ENCODE data around the gene SATB1.
A peak's percentile ranks its signal among the peaks of the same experiment; 100 is the strongest.

Gene SATB1

GRCh38 chr3:18401300-18401961 lies 23.7 kb downstream of the SATB1 start:
- DNase-seq (ENCODE audit: low spot score): no peak

GRCh38 chr3:18398448-18398847 lies 26.7 kb downstream of the SATB1 start:
- DNase-seq (ENCODE audit: low spot score): no peak

- DNase-seq (ENCODE audit: low spot score): no peak
These were observed 28.7 kb downstream of the SATB1 start for GRCh38 chr3:18396428-18396827.

- DNase-seq (ENCODE audit: low spot score): no peak
These were observed 30.6 kb downstream of the SATB1 start for GRCh38 chr3:18394384-18394995.

GRCh38 chr3:18393906-18394305 lies 31.2 kb downstream of the SATB1 start:
- peak; percentile 4 for DNase-seq (ENCODE audit: low spot score)

GRCh38 chr3:18390024-18390660 lies 35.0 kb downstream of the SATB1 start:
- no peak for DNase-seq (ENCODE audit: low spot score)

GRCh38 chr3:18389108-18389733 lies 35.9 kb downstream of the SATB1 start:
- peak; percentile 25 for DNase-seq (ENCODE audit: low spot score)

- no peak for DNase-seq (ENCODE audit: low spot score)
These were observed 38.8 kb downstream of the SATB1 start for GRCh38 chr3:18386274-18386890.

- DNase-seq (ENCODE audit: low spot score): no peak
These were observed 39.4 kb downstream of the SATB1 start for GRCh38 chr3:18385706-18386105.

- DNase-seq (ENCODE audit: low spot score): no peak
These were observed 42.3 kb downstream of the SATB1 start for GRCh38 chr3:18382760-18383369.

GRCh38 chr3:18379647-18380046 lies 45.5 kb downstream of the SATB1 start:
- no peak for DNase-seq (ENCODE audit: low spot score)

- no peak for DNase-seq (ENCODE audit: low spot score)
These were observed 46.9 kb downstream of the SATB1 start for GRCh38 chr3:18378218-18378617.

GRCh38 chr3:18376682-18377081 lies 48.5 kb downstream of the SATB1 start:
- no peak for DNase-seq (ENCODE audit: low spot score)

GRCh38 chr3:18372786-18373405 lies 52.2 kb downstream of the SATB1 start:
- no peak for DNase-seq (ENCODE audit: low spot score)

GRCh38 chr3:18370672-18371071 lies 54.5 kb downstream of the SATB1 start:
- DNase-seq (ENCODE audit: low spot score): no peak

GRCh38 chr3:18369551-18370185 lies 55.5 kb downstream of the SATB1 start:
- DNase-seq (ENCODE audit: low spot score): no peak

- no peak for DNase-seq (ENCODE audit: low spot score)
These were observed 58.9 kb downstream of the SATB1 start for GRCh38 chr3:18366258-18366657.

GRCh38 chr3:18363338-18363737 lies 61.8 kb downstream of the SATB1 start:
- no peak for DNase-seq (ENCODE audit: low spot score)

GRCh38 chr3:18357747-18358146 lies 67.4 kb downstream of the SATB1 start:
- DNase-seq (ENCODE audit: low spot score): no peak

GRCh38 chr3:18355832-18356231 lies 69.3 kb downstream of the SATB1 start:
- DNase-seq (ENCODE audit: low spot score): no peak

GRCh38 chr3:18354701-18355100 lies 70.4 kb downstream of the SATB1 start:
- DNase-seq (ENCODE audit: low spot score): no peak

Measured in kidney tubule cell (primary cell).